ENCODE measurements around the gene NOX1.

DNA sequence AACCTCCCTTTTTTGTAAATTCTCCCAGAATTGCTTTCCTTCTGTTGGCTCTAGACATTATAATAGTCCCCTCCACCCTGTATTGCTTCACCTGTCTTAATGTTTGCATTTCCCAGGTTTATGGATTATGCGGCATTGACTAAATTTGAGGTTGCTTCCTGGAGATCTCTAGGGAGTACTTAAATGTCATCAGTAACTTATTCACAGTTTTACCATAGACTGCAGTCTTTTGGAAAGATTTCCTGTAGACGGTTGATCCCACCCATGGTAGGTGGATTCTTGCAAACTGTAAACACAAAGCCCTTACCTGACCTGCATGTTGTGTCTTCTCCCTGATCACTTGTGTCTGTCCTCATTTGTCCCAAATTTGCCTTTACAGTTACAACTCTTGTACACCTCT lies 6.2 kb upstream of the NOX1 start:
- TF ChIP-seq, protein P1, sequence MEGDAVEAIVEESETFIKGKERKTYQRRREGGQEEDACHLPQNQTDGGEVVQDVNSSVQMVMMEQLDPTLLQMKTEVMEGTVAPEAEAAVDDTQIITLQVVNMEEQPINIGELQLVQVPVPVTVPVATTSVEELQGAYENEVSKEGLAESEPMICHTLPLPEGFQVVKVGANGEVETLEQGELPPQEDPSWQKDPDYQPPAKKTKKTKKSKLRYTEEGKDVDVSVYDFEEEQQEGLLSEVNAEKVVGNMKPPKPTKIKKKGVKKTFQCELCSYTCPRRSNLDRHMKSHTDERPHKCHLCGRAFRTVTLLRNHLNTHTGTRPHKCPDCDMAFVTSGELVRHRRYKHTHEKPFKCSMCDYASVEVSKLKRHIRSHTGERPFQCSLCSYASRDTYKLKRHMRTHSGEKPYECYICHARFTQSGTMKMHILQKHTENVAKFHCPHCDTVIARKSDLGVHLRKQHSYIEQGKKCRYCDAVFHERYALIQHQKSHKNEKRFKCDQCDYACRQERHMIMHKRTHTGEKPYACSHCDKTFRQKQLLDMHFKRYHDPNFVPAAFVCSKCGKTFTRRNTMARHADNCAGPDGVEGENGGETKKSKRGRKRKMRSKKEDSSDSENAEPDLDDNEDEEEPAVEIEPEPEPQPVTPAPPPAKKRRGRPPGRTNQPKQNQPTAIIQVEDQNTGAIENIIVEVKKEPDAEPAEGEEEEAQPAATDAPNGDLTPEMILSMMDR (IDR thresholded peaks at IDR 0.05; ENCODE audit: low read depth, low read length), result no peak
- TF ChIP-seq EZH2phosphoT487 (IDR thresholded peaks at IDR 0.05; ENCODE audit: low read depth), result no peak

Measured in OCI-LY3 (cell line).